A673 (cell line): ENCODE measurements around the gene RPTOR. TPM values are rescaled to one million over a fixed set of nuclear protein-coding genes. Genes with fewer than 3 reads are reported as not detected.

Source experiments
- BruUV-seq: library from RNA; stranded (reverse); fragments of 400-500 nt; replicated peaks from 2 replicates; lab custom pipeline; 2021; lab: Mats Ljungman, UMichigan
- CTCF ChIA-PET: fragments of 300-600 bp; sonication (Branson Sonifier 250); formaldehyde crosslinking; loops from one replicate; lab custom pipeline; 2022; ENCODE audit warnings: antibody characterized with exemption; lab: Charles Lee
- POLR2A ChIA-PET: fragments of 300-600 bp; sonication (Branson Sonifier 250); formaldehyde crosslinking; loops from one replicate; lab custom pipeline; 2022; ENCODE audit warnings: antibody characterized with exemption; ENCODE audit not compliant: low non-redundant PET; lab: Charles Lee
- DNase-seq: peaks from one replicate; pipeline ENCODE4 v3.0.0-alpha.2; 2015; ENCODE audit warnings: low spot score
- H3K27ac ChIP-seq: fragments of 200-600 bp; sonication (generic); 2 replicates; pipeline ENCODE4 v1.5.1; 2016; ENCODE audit warnings: mixed run types, low read depth, mild to moderate bottlenecking, mixed read lengths, antibody characterized with exemption, low read length; ENCODE audit not compliant: poor library complexity, severe bottlenecking
- H3K27me3 ChIP-seq: fragments of 200-600 bp; sonication (generic); replicated peaks from 2 replicates; pipeline ENCODE4 v1.6.1; 2017; ENCODE audit warnings: mixed run types, low read depth, mild to moderate bottlenecking, mixed read lengths, antibody characterized with exemption, low read length; ENCODE audit not compliant: insufficient read depth, poor library complexity
- H3K36me3 ChIP-seq: fragments of 200-600 bp; sonication (generic); 2 replicates; pipeline ENCODE4 v1.6.1; 2016; ENCODE audit warnings: mixed run types, mild to moderate bottlenecking, mixed read lengths, antibody characterized with exemption, low read length; ENCODE audit not compliant: insufficient read depth, poor library complexity, severe bottlenecking
- H3K4me1 ChIP-seq: fragments of 200-600 bp; sonication (generic); 2 replicates; pipeline ENCODE4 v1.6.1; 2017; ENCODE audit warnings: mixed run types, mild to moderate bottlenecking, mixed read lengths, antibody characterized with exemption, low read length; ENCODE audit not compliant: insufficient read depth, poor library complexity, severe bottlenecking
- H3K4me3 ChIP-seq: fragments of 200-600 bp; sonication (generic); 2 replicates; pipeline ENCODE4 v1.5.1; 2016; ENCODE audit warnings: low read depth, mixed run types, mild to moderate bottlenecking, mixed read lengths, low read length; ENCODE audit not compliant: poor library complexity, severe bottlenecking
- H3K9me3 ChIP-seq: fragments of 200-600 bp; sonication (generic); 2 replicates; pipeline ENCODE4 v1.6.1; 2016; ENCODE audit warnings: mixed run types, low read depth, mild to moderate bottlenecking, mixed read lengths, antibody characterized with exemption, low read length; ENCODE audit not compliant: poor library complexity, severe bottlenecking
- CTCF ChIP-seq: fragments of 300-800, 200-600 bp; sonication (generic); conservative IDR thresholded peaks from 2 replicates; pipeline ENCODE4 v1.5.1; 2017; ENCODE audit warnings: low read depth, mild to moderate bottlenecking, antibody characterized with exemption, low read length, moderate library complexity, mixed read lengths
- EZH2 ChIP-seq: fragments of 200-600 bp; sonication (generic); IDR thresholded peaks from 2 replicates; pipeline ENCODE4 v1.6.1; 2017; ENCODE audit warnings: borderline replicate concordance, low read depth, mild to moderate bottlenecking, mixed read lengths, antibody characterized with exemption, low read length; ENCODE audit not compliant: poor library complexity, severe bottlenecking
- intact Hi-C: fragments of 100-400 bp; cut with micrococcal nuclease; formaldehyde crosslinking; loops from one replicate; pipeline ENCODE4 v1.10.0; 2022; ENCODE audit not compliant: unreplicated experiment
- total RNA-seq: library from RNA; stranded (reverse); gene quantifications from 2 replicates; pipeline ENCODE4 v1.2.3, GENCODE V29; 2021

The RPTOR gene
- total RNA-seq, 1 experiment from 2014 or later = 55.2 TPM

GRCh38 chr17:80845863-80846671 is 301.4 kb downstream of the RPTOR start:
- TF ChIP-seq EZH2 = no peak
- TF ChIP-seq CTCF = no peak
- intact Hi-C loops = no loop called here
- Histone ChIP-seq H3K36me3 (peaks cover 2% of the 10 kb centered on the region), H3K27ac (no peak overlapping the region), H3K4me1 (peaks cover 13% of the 10 kb centered on the region), H3K27me3 (no peaks in the 10 kb centered on the region), H3K4me3 (no peak overlapping the region), H3K9me3 (no peaks in the 10 kb centered on the region)
- BruUV-seq = no TSS peak
- DNase-seq = no peak
- ChIA-PET POLR2A (no interaction called here), CTCF (no interaction called here)

DNA sequence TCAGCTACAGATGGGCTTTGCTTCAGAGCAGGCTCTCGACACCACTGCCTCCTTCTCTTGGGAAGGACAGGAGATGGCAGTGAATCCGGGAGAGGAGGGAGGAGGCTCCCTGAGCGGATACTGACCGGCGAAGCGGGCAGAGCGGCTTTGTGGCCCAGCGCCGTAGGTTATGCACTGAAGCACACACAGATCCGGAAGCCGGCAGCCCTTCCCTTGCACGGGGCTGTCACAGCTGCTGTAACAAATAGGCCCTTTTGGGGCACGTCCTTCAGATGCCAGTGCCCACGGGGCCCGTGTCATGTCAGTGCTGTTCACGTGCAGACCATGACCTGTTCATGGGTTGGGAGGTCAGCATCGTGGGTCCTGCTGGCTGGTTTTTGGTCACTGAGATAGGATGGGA is 302.3 kb downstream of the RPTOR start:
- no peak overlapping the region for H3K27ac ChIP-seq
- no peak for DNase-seq
- H3K4me1 ChIP-seq = peaks cover 13% of the 10 kb centered on the region
- TF ChIP-seq EZH2 (no peak), CTCF (no peak)
- BruUV-seq = no TSS peak
- peaks cover 2% of the 10 kb centered on the region for H3K36me3 ChIP-seq
- H3K27me3 ChIP-seq = no peaks in the 10 kb centered on the region
- no peak overlapping the region for H3K4me3 ChIP-seq
- intact Hi-C loops = no loop called here
- ChIA-PET POLR2A (no interaction called here), CTCF (no interaction called here)
- H3K9me3 ChIP-seq = no peaks in the 10 kb centered on the region

- peaks cover 2% of the 10 kb centered on the region for H3K36me3 ChIP-seq
- no peak for DNase-seq
- H3K4me3 ChIP-seq = no peak overlapping the region
- intact Hi-C loops = no loop called here
- H3K9me3 ChIP-seq = no peaks in the 10 kb centered on the region
- TF ChIP-seq EZH2 (no peak), CTCF (no peak)
- H3K27me3 ChIP-seq = no peaks in the 10 kb centered on the region
- CTCF ChIA-PET = no interaction called here
- H3K27ac ChIP-seq = no peak overlapping the region
- BruUV-seq = no TSS peak
- H3K4me1 ChIP-seq = peaks cover 13% of the 10 kb centered on the region
- POLR2A ChIA-PET = no interaction called here
Observed at GRCh38 chr17:80847496-80848230, 303.0 kb downstream of the RPTOR start.
